ENCODE measurements around the gene LONP2.

The LONP2 gene

GRCh38 chr16:48244080-48244862 lies at the start of gene LONP2:
Gene LONP2 (plus strand): TSS chr16:48244300. CDS start chr16:48244389, 89 bp downstream.
- peak; percentile 83 for DNase-seq (ENCODE audit: low read depth)

- DNase-seq (ENCODE audit: low read depth) = no peak
These were observed 49.1 kb upstream of the LONP2 start for GRCh38 chr16:48194828-48195556.

GRCh38 chr16:48197294-48197693 lies 46.8 kb upstream of the LONP2 start:
- no peak for DNase-seq (ENCODE audit: low read depth)

GRCh38 chr16:48201515-48202201 lies 42.4 kb upstream of the LONP2 start:
- DNase-seq (ENCODE audit: low read depth) = no peak

GRCh38 chr16:48203974-48204824 lies 39.9 kb upstream of the LONP2 start:
- no peak for DNase-seq (ENCODE audit: low read depth)

- no peak for DNase-seq (ENCODE audit: low read depth)
These were observed 39.3 kb upstream of the LONP2 start for GRCh38 chr16:48204825-48205151.

GRCh38 chr16:48206594-48207242 lies 37.4 kb upstream of the LONP2 start:
- DNase-seq (ENCODE audit: low read depth) = no peak

- no peak for DNase-seq (ENCODE audit: low read depth)
These were observed 33.4 kb upstream of the LONP2 start for GRCh38 chr16:48210747-48211146.

- no peak for DNase-seq (ENCODE audit: low read depth)
These were observed 32.1 kb upstream of the LONP2 start for GRCh38 chr16:48212033-48212432.

GRCh38 chr16:48215738-48216137 lies 28.4 kb upstream of the LONP2 start:
- no peak for DNase-seq (ENCODE audit: low read depth)

GRCh38 chr16:48217708-48218107 lies 26.4 kb upstream of the LONP2 start:
- no peak for DNase-seq (ENCODE audit: low read depth)

GRCh38 chr16:48218473-48218872 lies 25.6 kb upstream of the LONP2 start:
- DNase-seq (ENCODE audit: low read depth) = no peak

- no peak for DNase-seq (ENCODE audit: low read depth)
These were observed 23.2 kb upstream of the LONP2 start for GRCh38 chr16:48220891-48221290.

- no peak for DNase-seq (ENCODE audit: low read depth)
These were observed 20.6 kb upstream of the LONP2 start for GRCh38 chr16:48223490-48223889.

- no peak for DNase-seq (ENCODE audit: low read depth)
These were observed 18.6 kb upstream of the LONP2 start for GRCh38 chr16:48225456-48225855.

- no peak for DNase-seq (ENCODE audit: low read depth)
These were observed 12.2 kb upstream of the LONP2 start for GRCh38 chr16:48231727-48232492.

GRCh38 chr16:48232493-48233040 lies 11.5 kb upstream of the LONP2 start:
- no peak for DNase-seq (ENCODE audit: low read depth)

- no peak for DNase-seq (ENCODE audit: low read depth)
These were observed 9.5 kb upstream of the LONP2 start for GRCh38 chr16:48234630-48235029.

- DNase-seq (ENCODE audit: low read depth) = no peak
These were observed 9.0 kb upstream of the LONP2 start for GRCh38 chr16:48235058-48235555.

GRCh38 chr16:48235556-48236136 lies 8.5 kb upstream of the LONP2 start:
- DNase-seq (ENCODE audit: low read depth) = no peak
